GM12892 (cell line): ENCODE measurements around the gene MID1.

ENCODE experiments used
- DNase-seq: peaks from one replicate; pipeline ENCODE4 v3.0.0; 2011; ENCODE audit not compliant: insufficient read length
- FAIRE-seq: peaks from 2 replicates; lab custom pipeline; 2011; peaks lifted over from hg19 to GRCh38; lab: Jason Lieb, UNC
- POLR2A ChIP-seq: IDR thresholded peaks from 2 replicates; pipeline ENCODE4 v1.6.1; 2011; ENCODE audit warnings: low read depth, low read length, control low read depth
- POLR2AphosphoS5 ChIP-seq: IDR thresholded peaks from 2 replicates; pipeline ENCODE4 v1.6.1; 2011; ENCODE audit warnings: low read depth, low read length, control low read depth
- TAF1 ChIP-seq: IDR thresholded peaks from 2 replicates; pipeline ENCODE4 v1.6.1; 2011; ENCODE audit warnings: low read depth, mild to moderate bottlenecking, control low read depth, low read length, borderline replicate concordance

Gene MID1

GRCh38 chrX:10569946-10570345 lies 50.4 kb downstream of the MID1 start:
- DNase-seq (no peak), FAIRE-seq (no peak)
- TF ChIP-seq POLR2AphosphoS5 (no peak), POLR2A (no peak), TAF1 (no peak)

- FAIRE-seq (no peak), DNase-seq (no peak)
- no peak for TF ChIP-seq TAF1
- no peak for TF ChIP-seq POLR2A
- TF ChIP-seq POLR2AphosphoS5, result no peak
Measured at GRCh38 chrX:10568428-10568827, 52.0 kb downstream of the MID1 start.

- TF ChIP-seq POLR2AphosphoS5, result no peak
- no peak for TF ChIP-seq POLR2A
- no peak for TF ChIP-seq TAF1
- DNase-seq (no peak), FAIRE-seq (no peak)
Measured at GRCh38 chrX:10567136-10567535, 53.2 kb downstream of the MID1 start.

GRCh38 chrX:10566716-10567097 lies 53.7 kb downstream of the MID1 start:
- no peak for DNase-seq
- TF ChIP-seq POLR2A (no peak), TAF1 (no peak), POLR2AphosphoS5 (no peak)
- no peak for FAIRE-seq

- DNase-seq, result no peak
- TF ChIP-seq POLR2A, result no peak
- no peak for TF ChIP-seq TAF1
- no peak for TF ChIP-seq POLR2AphosphoS5
- no peak for FAIRE-seq
Measured at GRCh38 chrX:10564484-10564883, 55.9 kb downstream of the MID1 start.

GRCh38 chrX:10557166-10557565 lies 63.2 kb downstream of the MID1 start:
- DNase-seq (no peak), FAIRE-seq (no peak)
- TF ChIP-seq POLR2A, result no peak
- TF ChIP-seq POLR2AphosphoS5, result no peak
- TF ChIP-seq TAF1, result no peak

- DNase-seq (no peak), FAIRE-seq (no peak)
- TF ChIP-seq TAF1, result no peak
- TF ChIP-seq POLR2AphosphoS5, result no peak
- TF ChIP-seq POLR2A, result no peak
Measured at GRCh38 chrX:10556405-10556804, 64.0 kb downstream of the MID1 start.

GRCh38 chrX:10555846-10556245 lies 64.5 kb downstream of the MID1 start:
- DNase-seq (no peak), FAIRE-seq (no peak)
- TF ChIP-seq POLR2AphosphoS5 (no peak), TAF1 (no peak), POLR2A (no peak)

GRCh38 chrX:10554612-10555270 lies 65.6 kb downstream of the MID1 start:
- FAIRE-seq (no peak), DNase-seq (no peak)
- TF ChIP-seq TAF1 (no peak), POLR2A (no peak), POLR2AphosphoS5 (no peak)

DNA sequence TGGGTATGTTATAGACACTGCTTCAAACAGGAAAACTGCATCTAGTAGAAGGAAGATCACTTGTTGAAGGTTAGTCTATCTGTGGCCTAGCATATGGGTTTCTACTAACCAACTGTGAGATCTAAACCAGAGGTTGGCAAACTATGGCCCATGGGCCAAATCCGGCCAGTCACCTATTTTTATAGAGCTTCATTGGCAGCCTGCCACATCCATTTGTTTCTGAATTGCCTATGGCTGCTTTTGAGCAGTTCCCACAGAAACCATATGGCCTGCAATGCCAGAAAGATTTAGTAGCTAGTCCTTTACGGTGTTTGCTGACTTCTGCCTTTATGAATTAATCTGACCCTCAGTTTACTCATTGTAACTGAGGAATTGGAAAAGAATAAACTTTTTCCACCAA lies 71.1 kb downstream of the MID1 start:
- no peak for FAIRE-seq
- TF ChIP-seq TAF1 (no peak), POLR2A (no peak), POLR2AphosphoS5 (no peak)

GRCh38 chrX:10548688-10549087 lies 71.7 kb downstream of the MID1 start:
- TF ChIP-seq POLR2A (no peak), POLR2AphosphoS5 (no peak), TAF1 (no peak)
- FAIRE-seq (no peak), DNase-seq (no peak)

More for the DNA sequence above, 71.1 kb downstream of the MID1 start:
- DNase-seq, result no peak

DNA sequence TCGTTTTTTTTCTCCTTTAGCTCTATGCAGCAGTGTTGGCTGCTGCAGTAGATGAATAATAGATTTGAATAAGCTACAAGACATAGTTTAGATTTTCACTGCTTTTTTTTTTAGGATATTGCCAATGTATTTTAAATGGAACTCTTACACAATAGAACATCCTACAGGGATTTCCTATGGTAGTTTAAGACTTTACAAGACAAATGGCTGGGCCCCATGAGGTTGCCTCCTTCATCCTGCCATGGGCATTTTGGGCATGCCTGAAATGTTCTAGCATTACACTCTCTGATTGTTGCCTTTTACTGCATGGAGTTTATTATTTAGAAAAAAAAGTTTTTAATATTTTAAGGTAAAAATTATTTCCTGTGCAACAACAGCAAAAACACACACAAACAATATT lies 74.5 kb downstream of the MID1 start:
- TF ChIP-seq TAF1, result no peak
- TF ChIP-seq POLR2A, result no peak
- TF ChIP-seq POLR2AphosphoS5, result no peak
- no peak for DNase-seq
- no peak for FAIRE-seq

GRCh38 chrX:10542586-10542985 lies 77.8 kb downstream of the MID1 start:
- FAIRE-seq, result no peak
- no peak for DNase-seq
- TF ChIP-seq POLR2AphosphoS5 (no peak), TAF1 (no peak), POLR2A (no peak)

GRCh38 chrX:10538831-10539230 lies 81.6 kb downstream of the MID1 start:
- TF ChIP-seq POLR2A (no peak), TAF1 (no peak), POLR2AphosphoS5 (no peak)
- DNase-seq (no peak), FAIRE-seq (no peak)
